ENCODE results near the gene TP63. TPM values are rescaled to one million over a fixed set of nuclear protein-coding genes. Genes with fewer than 3 reads are reported as not detected.

The TP63 gene
- total RNA-seq, 1 donor from 2014 or later = 1.1 TPM

GRCh38 chr3:189871418-189871817 is 240.2 kb downstream of the TP63 start:
- Mint-ChIP-seq H3K4me1 (ENCODE audit: low read depth, unreplicated experiment) (no peaks in the 10 kb centered on the region), H3K4me3 (ENCODE audit: unreplicated experiment) (no peak overlapping the region)
- no peak for DNase-seq (ENCODE audit: low read depth)

GRCh38 chr3:189883113-189883753 is 252.0 kb downstream of the TP63 start:
- H3K36me3 Mint-ChIP-seq (ENCODE audit: low read depth, unreplicated experiment) = no peaks in the 10 kb centered on the region
- no peak for FAIRE-seq
- H3K27ac Mint-ChIP-seq (ENCODE audit: unreplicated experiment) = no peak overlapping the region
- no peaks in the 10 kb centered on the region for H3K27me3 ChIP-seq (ENCODE audit: insufficient read depth, low read length)
- H3K4me3 Mint-ChIP-seq (ENCODE audit: unreplicated experiment) = no peak overlapping the region
- H3K27me3 Mint-ChIP-seq (ENCODE audit: low read depth, unreplicated experiment) = no peaks in the 10 kb centered on the region
- DNase-seq (ENCODE audit: low read depth) = no peak
- no peaks in the 10 kb centered on the region for H3K4me1 Mint-ChIP-seq (ENCODE audit: low read depth, unreplicated experiment)
- H2AFZ ChIP-seq (ENCODE audit: low read depth, low read length) = no peak overlapping the region
- H3K9me3 Mint-ChIP-seq (ENCODE audit: unreplicated experiment) = no peaks in the 10 kb centered on the region
- H3K36me3 ChIP-seq (ENCODE audit: insufficient read depth, low read length) = no peaks in the 10 kb centered on the region
- no peak overlapping the region for H3K9ac ChIP-seq (ENCODE audit: low read length)
- no peaks in the 10 kb centered on the region for H4K20me1 ChIP-seq (ENCODE audit: insufficient read depth, low read length)
- no peak overlapping the region for H3K4me3 ChIP-seq (ENCODE audit: insufficient read depth, low read depth, low read length)
- no peak overlapping the region for H3K4me2 ChIP-seq (ENCODE audit: low read length)
- no peak overlapping the region for H3K27ac ChIP-seq (ENCODE audit: low read depth, low read length)
- H3K79me2 ChIP-seq (ENCODE audit: insufficient read depth, low read length) = no peaks in the 10 kb centered on the region
- no peak for TF ChIP-seq EZH2 (IDR thresholded peaks at IDR 0.05; ENCODE audit: insufficient read depth, low read length)
- no peak for TF ChIP-seq CTCF (IDR thresholded peaks at IDR 0.05; ENCODE audit: insufficient read depth, low read depth, low read length)
- H3K9me3 ChIP-seq (ENCODE audit: insufficient read depth, low read depth, low read length) = no peaks in the 10 kb centered on the region
- H3K4me1 ChIP-seq (ENCODE audit: insufficient read depth, low read length) = no peaks in the 10 kb centered on the region

More at GRCh38 chr3:189871418-189871817, 240.2 kb downstream of the TP63 start:
- no peaks in the 10 kb centered on the region for H3K27me3 ChIP-seq (ENCODE audit: insufficient read depth, low read length)
- no peak for TF ChIP-seq EZH2 (IDR thresholded peaks at IDR 0.05; ENCODE audit: insufficient read depth, low read length)
- TF ChIP-seq CTCF (IDR thresholded peaks at IDR 0.05; ENCODE audit: insufficient read depth, low read depth, low read length) = no peak
- H3K4me2 ChIP-seq (ENCODE audit: low read length) = no peak overlapping the region
- Mint-ChIP-seq H3K27ac (ENCODE audit: unreplicated experiment) (no peak overlapping the region), H3K27me3 (ENCODE audit: low read depth, unreplicated experiment) (peaks cover 2% of the 10 kb centered on the region), H3K9me3 (ENCODE audit: unreplicated experiment) (peaks cover 2% of the 10 kb centered on the region), H3K36me3 (ENCODE audit: low read depth, unreplicated experiment) (peaks cover 2% of the 10 kb centered on the region)
- H3K9me3 ChIP-seq (ENCODE audit: insufficient read depth, low read depth, low read length) = no peaks in the 10 kb centered on the region
- no peaks in the 10 kb centered on the region for H3K36me3 ChIP-seq (ENCODE audit: insufficient read depth, low read length)
- no peaks in the 10 kb centered on the region for H4K20me1 ChIP-seq (ENCODE audit: insufficient read depth, low read length)
- H3K79me2 ChIP-seq (ENCODE audit: insufficient read depth, low read length) = no peaks in the 10 kb centered on the region
- no peaks in the 10 kb centered on the region for H3K4me1 ChIP-seq (ENCODE audit: insufficient read depth, low read length)
- H2AFZ ChIP-seq (ENCODE audit: low read depth, low read length) = no peak overlapping the region
- H3K4me3 ChIP-seq (ENCODE audit: insufficient read depth, low read depth, low read length) = no peak overlapping the region
- FAIRE-seq = no peak
- H3K27ac ChIP-seq (ENCODE audit: low read depth, low read length) = no peak overlapping the region
- H3K9ac ChIP-seq (ENCODE audit: low read length) = no peak overlapping the region

- H3K4me3 Mint-ChIP-seq (ENCODE audit: unreplicated experiment) = no peak overlapping the region
- FAIRE-seq (no peak), DNase-seq (ENCODE audit: low read depth) (no peak)
- H4K20me1 ChIP-seq (ENCODE audit: insufficient read depth, low read length) = no peaks in the 10 kb centered on the region
- H3K27me3 ChIP-seq (ENCODE audit: insufficient read depth, low read length) = no peaks in the 10 kb centered on the region
- no peaks in the 10 kb centered on the region for H3K9me3 ChIP-seq (ENCODE audit: insufficient read depth, low read depth, low read length)
- no peaks in the 10 kb centered on the region for H3K79me2 ChIP-seq (ENCODE audit: insufficient read depth, low read length)
- H3K9ac ChIP-seq (ENCODE audit: low read length) = no peak overlapping the region
- H3K4me1 ChIP-seq (ENCODE audit: insufficient read depth, low read length) = no peaks in the 10 kb centered on the region
- no peak overlapping the region for H3K4me2 ChIP-seq (ENCODE audit: low read length)
- H3K27me3 Mint-ChIP-seq (ENCODE audit: low read depth, unreplicated experiment) = peaks cover 1% of the 10 kb centered on the region
- no peak overlapping the region for H3K27ac Mint-ChIP-seq (ENCODE audit: unreplicated experiment)
- H3K4me1 Mint-ChIP-seq (ENCODE audit: low read depth, unreplicated experiment) = no peaks in the 10 kb centered on the region
- no peak for TF ChIP-seq CTCF (IDR thresholded peaks at IDR 0.05; ENCODE audit: insufficient read depth, low read depth, low read length)
- no peak for TF ChIP-seq EZH2 (IDR thresholded peaks at IDR 0.05; ENCODE audit: insufficient read depth, low read length)
- no peaks in the 10 kb centered on the region for H3K9me3 Mint-ChIP-seq (ENCODE audit: unreplicated experiment)
- H3K27ac ChIP-seq (ENCODE audit: low read depth, low read length) = no peak overlapping the region
- H3K36me3 Mint-ChIP-seq (ENCODE audit: low read depth, unreplicated experiment) = peaks cover 3% of the 10 kb centered on the region
- no peak overlapping the region for H3K4me3 ChIP-seq (ENCODE audit: insufficient read depth, low read depth, low read length)
- no peaks in the 10 kb centered on the region for H3K36me3 ChIP-seq (ENCODE audit: insufficient read depth, low read length)
- no peak overlapping the region for H2AFZ ChIP-seq (ENCODE audit: low read depth, low read length)
Measured at GRCh38 chr3:189890496-189890895, 259.3 kb downstream of the TP63 start.

All from astrocyte (in vitro differentiated cells and primary cell).